ENCODE data around the gene STMN1.
"Not testable (repeated sequence)": the region's sequence is repeated elsewhere in the genome, so short reads cannot be mapped to it uniquely, and the experiment has no call there.

The STMN1 gene

DNA sequence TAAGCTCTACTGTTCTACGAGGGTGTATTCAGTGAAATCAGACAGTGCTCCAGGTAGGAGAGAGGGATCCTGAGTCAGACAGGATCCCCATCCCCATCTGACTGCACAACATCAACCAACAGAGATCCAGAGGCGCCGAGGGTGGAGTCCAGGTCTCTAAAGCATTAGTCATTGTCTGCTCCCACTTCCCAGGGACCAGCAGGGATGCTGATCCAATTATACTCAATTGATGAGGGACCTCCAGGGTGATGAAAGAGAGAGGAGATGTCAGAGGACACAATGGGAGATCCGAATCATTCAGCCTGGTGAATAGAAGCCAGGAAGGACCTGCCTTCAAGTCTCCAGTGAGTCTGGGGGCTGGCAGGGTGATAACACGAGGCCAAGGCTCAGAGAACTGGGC lies 39.5 kb upstream of the STMN1 start:
- H3K4me3 ChIP-seq (ENCODE audit: control insufficient read depth, low read depth, low read length) = no peak overlapping the region
- no peak for DNase-seq (ENCODE audit: low read depth)
- TF ChIP-seq, protein P1, sequence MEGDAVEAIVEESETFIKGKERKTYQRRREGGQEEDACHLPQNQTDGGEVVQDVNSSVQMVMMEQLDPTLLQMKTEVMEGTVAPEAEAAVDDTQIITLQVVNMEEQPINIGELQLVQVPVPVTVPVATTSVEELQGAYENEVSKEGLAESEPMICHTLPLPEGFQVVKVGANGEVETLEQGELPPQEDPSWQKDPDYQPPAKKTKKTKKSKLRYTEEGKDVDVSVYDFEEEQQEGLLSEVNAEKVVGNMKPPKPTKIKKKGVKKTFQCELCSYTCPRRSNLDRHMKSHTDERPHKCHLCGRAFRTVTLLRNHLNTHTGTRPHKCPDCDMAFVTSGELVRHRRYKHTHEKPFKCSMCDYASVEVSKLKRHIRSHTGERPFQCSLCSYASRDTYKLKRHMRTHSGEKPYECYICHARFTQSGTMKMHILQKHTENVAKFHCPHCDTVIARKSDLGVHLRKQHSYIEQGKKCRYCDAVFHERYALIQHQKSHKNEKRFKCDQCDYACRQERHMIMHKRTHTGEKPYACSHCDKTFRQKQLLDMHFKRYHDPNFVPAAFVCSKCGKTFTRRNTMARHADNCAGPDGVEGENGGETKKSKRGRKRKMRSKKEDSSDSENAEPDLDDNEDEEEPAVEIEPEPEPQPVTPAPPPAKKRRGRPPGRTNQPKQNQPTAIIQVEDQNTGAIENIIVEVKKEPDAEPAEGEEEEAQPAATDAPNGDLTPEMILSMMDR (IDR thresholded peaks at IDR 0.05; ENCODE audit: control insufficient read depth, insufficient read depth, low read depth, low read length, missing control alignments) = no peak

DNA sequence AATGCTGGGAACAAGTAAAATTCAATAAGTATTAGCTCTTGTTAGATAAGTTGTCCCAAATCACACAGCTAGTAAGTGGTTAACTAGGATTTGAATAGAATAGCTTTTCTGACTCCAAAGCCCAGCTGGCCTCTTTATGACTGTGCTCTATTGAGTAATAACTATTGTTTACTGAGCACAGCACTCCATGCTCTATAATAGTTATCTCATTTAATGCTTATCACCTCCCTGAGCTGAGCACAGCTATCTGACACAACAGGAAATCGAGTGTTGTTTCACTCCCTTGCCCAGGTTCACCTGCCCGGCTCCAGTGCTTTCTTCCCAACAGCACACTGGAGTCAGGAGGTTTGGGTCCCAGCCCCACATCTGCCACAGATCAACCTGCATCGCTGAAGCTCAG lies 38.8 kb upstream of the STMN1 start:
- DNase-seq (ENCODE audit: low read depth) = no peak
- TF ChIP-seq, protein P1 (IDR thresholded peaks at IDR 0.05; ENCODE audit: control insufficient read depth, insufficient read depth, low read depth, low read length, missing control alignments) = no peak

DNA sequence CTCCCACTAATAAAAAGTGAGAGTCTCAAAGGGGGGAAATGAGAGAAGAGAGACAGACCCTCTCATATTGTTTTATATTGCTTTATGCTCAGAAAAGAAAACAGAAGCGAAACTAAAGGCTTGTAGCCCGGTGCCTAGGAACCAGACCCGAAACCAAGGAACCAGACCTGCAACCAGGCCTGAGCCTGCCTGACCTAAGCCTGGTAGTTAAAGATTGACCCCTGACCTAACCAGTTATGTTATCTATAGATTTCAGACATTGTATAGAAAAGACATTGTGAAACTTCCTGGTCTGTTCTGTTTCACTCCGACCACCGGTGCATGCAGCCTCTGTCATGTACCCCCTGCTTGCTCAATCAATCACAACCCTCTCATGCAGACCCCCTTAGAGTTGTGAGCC lies 37.3 kb upstream of the STMN1 start:
- not testable (repeated sequence) for DNase-seq (ENCODE audit: low read depth); H3K4me3 ChIP-seq (ENCODE audit: control insufficient read depth, low read depth, low read length)

More for the DNA sequence above, 38.8 kb upstream of the STMN1 start:
- H3K4me3 ChIP-seq (ENCODE audit: control insufficient read depth, low read depth, low read length) = no peak overlapping the region

DNA sequence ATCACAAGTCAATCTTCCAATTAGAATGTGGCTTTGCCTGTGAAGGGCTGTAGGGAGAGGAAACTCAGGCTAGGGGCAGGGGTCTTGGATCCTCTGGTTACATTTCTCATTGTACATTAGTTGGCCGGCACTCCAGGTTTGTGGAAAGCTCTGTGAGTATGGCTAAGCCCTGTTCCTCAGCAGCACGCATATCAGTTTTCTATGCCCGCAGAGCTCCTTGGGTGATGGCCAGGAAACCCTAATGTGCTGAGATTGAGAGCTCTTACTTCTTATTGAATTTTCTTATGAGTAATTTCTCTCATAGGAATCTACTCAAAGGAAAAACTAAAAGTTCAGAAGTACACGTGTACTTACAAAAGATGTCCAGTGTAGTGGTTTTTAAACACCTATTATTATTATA lies 30.7 kb upstream of the STMN1 start:
- H3K4me3 ChIP-seq (ENCODE audit: control insufficient read depth, low read depth, low read length) = no peak overlapping the region
- TF ChIP-seq, protein P1 (IDR thresholded peaks at IDR 0.05; ENCODE audit: control insufficient read depth, insufficient read depth, low read depth, low read length, missing control alignments) = no peak
- no peak for DNase-seq (ENCODE audit: low read depth)

DNA sequence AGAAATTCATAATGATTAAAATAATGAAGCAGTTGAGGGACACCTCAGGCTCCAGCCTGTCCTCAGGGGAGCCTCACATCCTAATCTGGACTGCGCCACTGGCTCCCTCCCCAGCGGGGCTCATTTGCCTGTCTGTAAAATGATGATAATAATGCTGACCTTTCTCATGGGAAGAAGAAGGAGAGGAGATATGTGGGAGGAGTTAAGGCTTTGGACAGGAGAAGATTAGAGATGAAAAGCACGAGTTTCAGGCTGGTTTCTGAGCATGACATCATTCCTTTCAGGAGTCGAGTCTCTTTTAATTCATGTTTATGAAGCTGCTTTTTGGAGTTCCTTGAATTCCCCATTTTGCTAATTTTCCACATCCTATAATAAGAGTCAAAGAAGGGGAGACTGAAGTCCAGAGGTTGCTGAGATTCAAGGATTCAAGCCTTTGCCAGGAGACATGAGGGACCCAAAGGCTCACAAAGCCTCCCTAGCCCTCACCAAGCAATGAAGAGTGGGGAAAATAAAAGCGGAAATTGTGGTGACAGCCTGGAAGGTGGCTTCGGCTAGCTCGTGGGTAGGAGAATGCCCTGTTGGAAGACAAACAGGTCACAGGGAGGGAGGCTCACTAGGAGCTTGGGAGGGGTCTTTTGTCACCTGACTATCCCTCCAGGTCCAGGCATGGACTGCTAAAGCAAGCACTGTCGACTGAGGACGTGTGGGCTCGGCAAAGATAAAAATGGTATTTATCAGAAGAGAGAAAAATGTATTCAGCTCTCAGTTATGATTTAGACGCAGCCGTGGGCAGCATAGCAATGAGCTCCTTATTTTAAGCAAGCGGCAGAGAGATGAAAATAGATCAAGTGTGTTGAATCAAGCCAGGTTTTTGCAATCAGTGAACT lies 27.5 kb upstream of the STMN1 start:
- DNase-seq (ENCODE audit: low read depth) = no peak
- H3K4me3 ChIP-seq (ENCODE audit: control insufficient read depth, low read depth, low read length) = no peak overlapping the region

DNA sequence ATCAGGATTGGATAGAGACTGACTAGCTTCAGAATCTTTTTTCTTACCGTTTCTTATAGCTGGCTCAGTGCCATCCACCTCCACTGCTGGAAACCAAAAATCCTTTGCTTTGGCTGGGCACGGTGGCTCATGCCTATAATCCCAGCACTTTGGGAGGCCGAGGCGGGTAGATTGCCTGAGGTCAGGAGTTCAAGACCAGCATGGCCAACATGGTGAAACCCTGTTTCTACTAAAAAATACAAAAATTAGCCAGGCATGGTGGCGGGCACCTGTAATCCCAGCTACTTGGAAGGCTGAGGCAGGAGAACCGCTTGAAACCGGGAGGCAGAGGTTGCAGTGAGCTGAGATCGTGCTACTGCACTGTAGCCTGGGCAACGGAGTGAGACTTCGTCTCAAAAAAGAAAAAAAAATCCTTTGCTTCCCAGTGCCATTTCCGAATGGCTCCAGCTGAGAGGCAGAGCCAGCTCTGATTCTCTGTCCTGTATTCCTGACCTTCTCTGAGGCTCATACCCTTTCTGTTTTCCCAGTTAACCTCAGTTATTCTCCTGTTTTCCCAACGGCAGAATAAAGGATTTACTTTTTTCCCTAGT lies 26.7 kb upstream of the STMN1 start:
- H3K4me3 ChIP-seq (ENCODE audit: control insufficient read depth, low read depth, low read length); DNase-seq (ENCODE audit: low read depth): not testable (repeated sequence)

More for the DNA sequence above, 27.5 kb upstream of the STMN1 start:
- TF ChIP-seq, protein P1 (IDR thresholded peaks at IDR 0.05; ENCODE audit: control insufficient read depth, insufficient read depth, low read depth, low read length, missing control alignments) = no peak

DNA sequence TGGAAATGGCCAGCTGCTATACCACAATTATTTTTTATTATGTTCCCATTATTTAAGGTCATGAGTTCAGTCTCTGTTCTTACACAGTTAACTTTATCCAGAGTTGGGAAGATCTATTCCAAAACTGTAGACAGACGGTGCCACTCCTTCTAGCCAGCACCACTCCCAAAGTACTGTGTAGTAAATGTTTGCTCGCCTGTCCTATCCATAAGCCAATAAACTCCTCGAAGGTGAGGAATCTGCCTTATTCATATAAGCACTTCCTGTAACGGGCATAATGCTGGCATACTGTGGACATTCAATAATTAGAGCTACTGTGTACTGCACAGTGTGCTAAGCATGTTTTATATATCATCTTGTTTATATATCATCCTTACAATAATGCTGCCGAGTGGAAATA lies 26.1 kb upstream of the STMN1 start:
- TF ChIP-seq, protein P1 (IDR thresholded peaks at IDR 0.05; ENCODE audit: control insufficient read depth, insufficient read depth, low read depth, low read length, missing control alignments) = no peak
- DNase-seq (ENCODE audit: low read depth) = no peak
- no peak overlapping the region for H3K4me3 ChIP-seq (ENCODE audit: control insufficient read depth, low read depth, low read length)

All from AG09309 (cell line).